HEK293 (cell line): ENCODE results near the gene PLEKHJ1.

Experiments used
- CTCF ChIA-PET: fragments of 350-600 bp; formaldehyde crosslinking; extraction: SDS; loops from one replicate; lab custom pipeline; 2021; ENCODE audit warnings: antibody characterized with exemption; lab: Yijun Ruan, JAX
- POLR2A ChIA-PET: fragments of 300-600 bp; formaldehyde crosslinking; extraction: SDS; loops from one replicate; lab custom pipeline; 2020; ENCODE audit warnings: antibody characterized with exemption, inconsistent platforms; lab: Yijun Ruan, JAX
- H3K27ac ChIP-seq: fragments of 200-500 bp; sonication (Bioruptor generic); 2 replicates; pipeline ENCODE4 v1.5.1; 2014; ENCODE audit warnings: low read depth, low read length, control low read depth, inconsistent platforms; ENCODE audit errors: extremely low read depth
- H3K36me3 ChIP-seq, 2 experiments: fragments of 200-500 bp in 1 of 2; sonication (Bioruptor generic) in 1 of 2; 1 replicate in 1 of 2; 2 replicates in 1 of 2; pipeline ENCODE4 v1.5.1; 2014 to 2017; ENCODE audit warnings: inconsistent platforms in 2 of 2, low read length in 2 of 2; ENCODE audit not compliant: control insufficient read depth in 2 of 2, insufficient read depth in 1 of 2
- H3K4me1 ChIP-seq: fragments of 200-500 bp; sonication (Bioruptor generic); 2 replicates; pipeline ENCODE4 v1.5.1; 2014; ENCODE audit warnings: mild to moderate bottlenecking, low read length, inconsistent platforms; ENCODE audit not compliant: control insufficient read depth, insufficient read depth
- H3K4me3 ChIP-seq: 2 replicates; pipeline ENCODE4 v1.5.1; 2011; ENCODE audit warnings: low read depth, mild to moderate bottlenecking, control low read depth, low read length, moderate library complexity
- H3K9me3 ChIP-seq: fragments of 200-500 bp; sonication (Bioruptor generic); 2 replicates; pipeline ENCODE4 v1.5.1; 2014; ENCODE audit warnings: low read depth, low read length, inconsistent platforms; ENCODE audit not compliant: control insufficient read depth, insufficient read depth
- GLIS2 ChIP-seq: fragments of 450-650 bp; formaldehyde crosslinking; IDR thresholded peaks from 2 replicates; pipeline ENCODE4 v1.5.1; 2016; ENCODE audit warnings: missing biosample characterization, missing genetic modification characterization
- KLF1 ChIP-seq: fragments of 450-650 bp; formaldehyde crosslinking; IDR thresholded peaks from 2 replicates; pipeline ENCODE4 v1.5.1; 2016; ENCODE audit warnings: missing biosample characterization, missing genetic modification characterization
- KLF8 ChIP-seq: fragments of 450-650 bp; formaldehyde crosslinking; IDR thresholded peaks from 2 replicates; pipeline ENCODE4 v1.5.1; 2016; ENCODE audit warnings: missing biosample characterization, missing genetic modification characterization
- RBAK ChIP-seq: fragments of 450-650 bp; formaldehyde crosslinking; IDR thresholded peaks from 2 replicates; pipeline ENCODE4 v1.5.1; 2016; ENCODE audit warnings: missing biosample characterization, missing genetic modification characterization
- YY1 ChIP-seq: fragments of 450-650 bp; formaldehyde crosslinking; IDR thresholded peaks from 2 replicates; pipeline ENCODE4 v1.5.1; 2018; ENCODE audit warnings: missing biosample characterization, missing genetic modification characterization
- ZBTB20 ChIP-seq: fragments of 450-650 bp; formaldehyde crosslinking; IDR thresholded peaks from 2 replicates; pipeline ENCODE4 v1.5.1; 2016; ENCODE audit warnings: missing biosample characterization, missing genetic modification characterization
- ZFP41 ChIP-seq: fragments of 450-650 bp; formaldehyde crosslinking; IDR thresholded peaks from 2 replicates; pipeline ENCODE4 v1.5.1; 2016; ENCODE audit warnings: missing biosample characterization, missing genetic modification characterization, borderline replicate concordance
- ZFP69B ChIP-seq: fragments of 450-650 bp; formaldehyde crosslinking; IDR thresholded peaks from 2 replicates; pipeline ENCODE4 v1.5.1; 2016; ENCODE audit warnings: missing biosample characterization, missing genetic modification characterization
- ZIC2 ChIP-seq: fragments of 450-650 bp; formaldehyde crosslinking; IDR thresholded peaks from 2 replicates; pipeline ENCODE4 v1.5.1; 2016; ENCODE audit warnings: missing biosample characterization, missing genetic modification characterization
- ZNF10 ChIP-seq: fragments of 450-650 bp; formaldehyde crosslinking; IDR thresholded peaks from 2 replicates; pipeline ENCODE4 v1.5.1; 2017; ENCODE audit warnings: missing biosample characterization, missing genetic modification characterization
- ZNF140 ChIP-seq: fragments of 450-650 bp; formaldehyde crosslinking; IDR thresholded peaks from 2 replicates; pipeline ENCODE4 v1.5.1; 2016; ENCODE audit warnings: missing biosample characterization, missing genetic modification characterization
- ZNF274 ChIP-seq, 2 experiments: fragments of 200-500 bp in 1 of 2; fragments of 450-650 bp in 1 of 2; sonication (Bioruptor generic) in 1 of 2; formaldehyde crosslinking in 1 of 2; IDR thresholded peaks; 2 replicates each; pipeline versions ENCODE4 v1.5.1 to v1.6.1; 2014 to 2016; ENCODE audit warnings: borderline replicate concordance in 1 of 2, inconsistent platforms in 1 of 2, low read length in 1 of 2, missing biosample characterization in 1 of 2, missing genetic modification characterization in 1 of 2
- ZNF561 ChIP-seq: fragments of 450-650 bp; IDR thresholded peaks from 2 replicates; pipeline ENCODE4 v1.5.1; 2018; ENCODE audit warnings: missing biosample characterization, missing genetic modification characterization, borderline replicate concordance
- ZSCAN30 ChIP-seq: fragments of 450-650 bp; IDR thresholded peaks from 2 replicates; pipeline ENCODE4 v1.5.1; 2018; ENCODE audit warnings: missing biosample characterization, mild to moderate bottlenecking, missing genetic modification characterization, moderate library complexity
- TF ChIP-seq, protein P1 (sequence below): fragments of 450-650 bp; formaldehyde crosslinking; IDR thresholded peaks from 2 replicates; pipeline ENCODE4 v1.5.1; 2016; ENCODE audit warnings: missing biosample characterization, missing genetic modification characterization
- TF ChIP-seq, protein P2 (sequence below): fragments of 450-650 bp; formaldehyde crosslinking; IDR thresholded peaks from 2 replicates; pipeline ENCODE4 v1.5.1; 2016; ENCODE audit warnings: missing biosample characterization, missing genetic modification characterization
- TF ChIP-seq, protein P3 (sequence below): fragments of 450-650 bp; formaldehyde crosslinking; IDR thresholded peaks from 2 replicates; pipeline ENCODE4 v1.5.1; 2017; ENCODE audit warnings: missing biosample characterization, missing genetic modification characterization
- TF ChIP-seq, protein P4 (sequence below): fragments of 450-650 bp; formaldehyde crosslinking; IDR thresholded peaks from 2 replicates; pipeline ENCODE4 v1.5.1; 2016; ENCODE audit warnings: missing biosample characterization, missing genetic modification characterization, borderline replicate concordance
- TF ChIP-seq, protein P5 (sequence below): fragments of 450-650 bp; formaldehyde crosslinking; IDR thresholded peaks from 2 replicates; pipeline ENCODE4 v1.5.1; 2016; ENCODE audit warnings: missing biosample characterization, missing genetic modification characterization

Gene PLEKHJ1

DNA sequence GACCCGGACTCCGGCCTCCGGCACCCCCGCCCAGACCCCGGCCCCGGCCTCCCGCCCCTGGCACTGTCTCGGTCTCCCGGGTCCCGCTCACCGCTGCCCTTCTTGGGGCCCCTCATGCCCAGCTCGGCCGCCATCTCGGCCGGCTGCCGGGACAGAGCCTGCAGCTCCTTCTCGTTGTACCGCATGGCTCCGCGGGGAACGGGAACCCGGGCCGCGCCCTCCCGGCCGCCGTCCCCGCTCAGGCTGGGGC is 140 bp downstream of the PLEKHJ1 start:
- Histone ChIP-seq H3K4me3 (peak overlapping the region; percentile 84), H3K27ac (peak overlapping the region; percentile 95; the same call in 1 of the 2 replicates), H3K4me1 (peaks cover 4% of the 10 kb centered on the region; the same call in 1 of the 2 replicates), H3K9me3 (no peaks in the 10 kb centered on the region), H3K36me3 (peaks cover 4 to 46% of the 10 kb centered on the region in 2 experiments; a peak in 2 of 3 replicates)
- ChIA-PET CTCF (interaction anchor here (0.5 to 1.7 kb wide), 16 partner anchors 9 to 1961 kb away, joined by 3 to 7 read pairs (median 4); no protein-coding TSS in a partner anchor), POLR2A (interaction anchor here (0.6 to 1.6 kb wide), 5 partner anchors 14 to 240 kb away, joined by 3 to 7 read pairs (median 4); partner anchors contain the start of genes AMH, GADD45B and TIMM13)
- peak; percentile 59; the same call in 1 of the 2 replicates for TF ChIP-seq ZNF561
- TF ChIP-seq, protein P1, sequence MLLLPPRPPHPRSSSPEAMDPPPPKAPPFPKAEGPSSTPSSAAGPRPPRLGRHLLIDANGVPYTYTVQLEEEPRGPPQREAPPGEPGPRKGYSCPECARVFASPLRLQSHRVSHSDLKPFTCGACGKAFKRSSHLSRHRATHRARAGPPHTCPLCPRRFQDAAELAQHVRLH, result no peak
- TF ChIP-seq ZNF10, result 0 out of 2 replicates have a peak, but pooled peaks have one; percentile 22
- TF ChIP-seq ZBTB20 (tag by site-specific recombination), result peak; percentile 80; the same call in 1 of the 2 replicates
- TF ChIP-seq, protein P2, sequence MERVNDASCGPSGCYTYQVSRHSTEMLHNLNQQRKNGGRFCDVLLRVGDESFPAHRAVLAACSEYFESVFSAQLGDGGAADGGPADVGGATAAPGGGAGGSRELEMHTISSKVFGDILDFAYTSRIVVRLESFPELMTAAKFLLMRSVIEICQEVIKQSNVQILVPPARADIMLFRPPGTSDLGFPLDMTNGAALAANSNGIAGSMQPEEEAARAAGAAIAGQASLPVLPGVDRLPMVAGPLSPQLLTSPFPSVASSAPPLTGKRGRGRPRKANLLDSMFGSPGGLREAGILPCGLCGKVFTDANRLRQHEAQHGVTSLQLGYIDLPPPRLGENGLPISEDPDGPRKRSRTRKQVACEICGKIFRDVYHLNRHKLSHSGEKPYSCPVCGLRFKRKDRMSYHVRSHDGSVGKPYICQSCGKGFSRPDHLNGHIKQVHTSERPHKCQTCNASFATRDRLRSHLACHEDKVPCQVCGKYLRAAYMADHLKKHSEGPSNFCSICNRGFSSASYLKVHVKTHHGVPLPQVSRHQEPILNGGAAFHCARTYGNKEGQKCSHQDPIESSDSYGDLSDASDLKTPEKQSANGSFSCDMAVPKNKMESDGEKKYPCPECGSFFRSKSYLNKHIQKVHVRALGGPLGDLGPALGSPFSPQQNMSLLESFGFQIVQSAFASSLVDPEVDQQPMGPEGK (tag by site-specific recombination), result 0 out of 2 replicates have a peak, but pooled peaks have one; percentile 25
- TF ChIP-seq ZSCAN30, result peak; percentile 86; the same call in 1 of the 2 replicates
- TF ChIP-seq, protein P3, sequence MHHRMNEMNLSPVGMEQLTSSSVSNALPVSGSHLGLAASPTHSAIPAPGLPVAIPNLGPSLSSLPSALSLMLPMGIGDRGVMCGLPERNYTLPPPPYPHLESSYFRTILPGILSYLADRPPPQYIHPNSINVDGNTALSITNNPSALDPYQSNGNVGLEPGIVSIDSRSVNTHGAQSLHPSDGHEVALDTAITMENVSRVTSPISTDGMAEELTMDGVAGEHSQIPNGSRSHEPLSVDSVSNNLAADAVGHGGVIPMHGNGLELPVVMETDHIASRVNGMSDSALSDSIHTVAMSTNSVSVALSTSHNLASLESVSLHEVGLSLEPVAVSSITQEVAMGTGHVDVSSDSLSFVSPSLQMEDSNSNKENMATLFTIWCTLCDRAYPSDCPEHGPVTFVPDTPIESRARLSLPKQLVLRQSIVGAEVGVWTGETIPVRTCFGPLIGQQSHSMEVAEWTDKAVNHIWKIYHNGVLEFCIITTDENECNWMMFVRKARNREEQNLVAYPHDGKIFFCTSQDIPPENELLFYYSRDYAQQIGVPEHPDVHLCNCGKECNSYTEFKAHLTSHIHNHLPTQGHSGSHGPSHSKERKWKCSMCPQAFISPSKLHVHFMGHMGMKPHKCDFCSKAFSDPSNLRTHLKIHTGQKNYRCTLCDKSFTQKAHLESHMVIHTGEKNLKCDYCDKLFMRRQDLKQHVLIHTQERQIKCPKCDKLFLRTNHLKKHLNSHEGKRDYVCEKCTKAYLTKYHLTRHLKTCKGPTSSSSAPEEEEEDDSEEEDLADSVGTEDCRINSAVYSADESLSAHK (tag by site-specific recombination), result no peak
- 0 out of 2 replicates have a peak, but pooled peaks have one; percentile 34 for TF ChIP-seq GLIS2 (tag by site-specific recombination)
- 0 out of 2 replicates have a peak, but pooled peaks have one; percentile 37 for TF ChIP-seq YY1 (tag by site-specific recombination)
- TF ChIP-seq, protein P4, sequence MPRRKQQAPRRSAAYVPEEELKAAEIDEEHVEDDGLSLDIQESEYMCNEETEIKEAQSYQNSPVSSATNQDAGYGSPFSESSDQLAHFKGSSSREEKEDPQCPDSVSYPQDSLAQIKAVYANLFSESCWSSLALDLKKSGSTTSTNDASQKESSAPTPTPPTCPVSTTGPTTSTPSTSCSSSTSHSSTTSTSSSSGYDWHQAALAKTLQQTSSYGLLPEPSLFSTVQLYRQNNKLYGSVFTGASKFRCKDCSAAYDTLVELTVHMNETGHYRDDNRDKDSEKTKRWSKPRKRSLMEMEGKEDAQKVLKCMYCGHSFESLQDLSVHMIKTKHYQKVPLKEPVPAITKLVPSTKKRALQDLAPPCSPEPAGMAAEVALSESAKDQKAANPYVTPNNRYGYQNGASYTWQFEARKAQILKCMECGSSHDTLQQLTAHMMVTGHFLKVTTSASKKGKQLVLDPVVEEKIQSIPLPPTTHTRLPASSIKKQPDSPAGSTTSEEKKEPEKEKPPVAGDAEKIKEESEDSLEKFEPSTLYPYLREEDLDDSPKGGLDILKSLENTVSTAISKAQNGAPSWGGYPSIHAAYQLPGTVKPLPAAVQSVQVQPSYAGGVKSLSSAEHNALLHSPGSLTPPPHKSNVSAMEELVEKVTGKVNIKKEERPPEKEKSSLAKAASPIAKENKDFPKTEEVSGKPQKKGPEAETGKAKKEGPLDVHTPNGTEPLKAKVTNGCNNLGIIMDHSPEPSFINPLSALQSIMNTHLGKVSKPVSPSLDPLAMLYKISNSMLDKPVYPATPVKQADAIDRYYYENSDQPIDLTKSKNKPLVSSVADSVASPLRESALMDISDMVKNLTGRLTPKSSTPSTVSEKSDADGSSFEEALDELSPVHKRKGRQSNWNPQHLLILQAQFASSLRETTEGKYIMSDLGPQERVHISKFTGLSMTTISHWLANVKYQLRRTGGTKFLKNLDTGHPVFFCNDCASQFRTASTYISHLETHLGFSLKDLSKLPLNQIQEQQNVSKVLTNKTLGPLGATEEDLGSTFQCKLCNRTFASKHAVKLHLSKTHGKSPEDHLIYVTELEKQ (tag by site-specific recombination), result no peak
- peak; percentile 61 for TF ChIP-seq KLF8

DNA sequence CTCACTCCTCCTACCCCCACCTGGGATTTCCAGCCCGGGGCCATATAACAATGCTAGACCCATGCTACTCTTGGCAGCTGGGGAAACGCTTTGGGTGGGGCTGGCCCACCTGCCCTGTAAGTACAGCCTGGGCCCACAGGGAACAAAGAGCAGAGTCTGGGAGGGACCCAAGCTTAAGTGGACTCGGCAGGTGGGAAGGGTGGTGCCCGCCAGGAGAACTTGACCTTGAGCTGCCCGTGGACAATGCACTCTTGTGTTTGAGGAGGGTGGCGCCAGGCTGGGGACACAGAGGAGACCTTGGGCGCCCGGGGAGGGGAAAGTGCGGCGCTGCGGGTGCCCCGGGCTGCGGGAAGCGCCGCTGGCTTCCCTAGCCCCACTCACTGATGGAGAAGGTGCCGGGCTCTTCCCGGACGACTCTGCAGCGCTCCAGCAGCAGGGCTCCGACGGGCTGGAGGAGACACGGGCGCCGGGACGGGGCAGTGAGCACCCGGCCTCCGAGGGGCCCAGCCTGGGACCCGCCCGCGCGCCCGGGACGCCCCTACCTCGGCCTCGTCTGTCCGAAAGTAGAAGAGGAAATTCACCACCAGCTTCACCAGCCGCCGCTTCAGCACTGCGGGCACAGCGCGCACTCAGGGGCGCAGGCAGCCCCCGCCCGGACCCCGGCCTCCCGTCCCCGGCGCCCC is 607 bp downstream of the PLEKHJ1 start:
- ChIA-PET POLR2A (interaction anchor here (0.6 to 1.6 kb wide), 5 partner anchors 14 to 240 kb away, joined by 3 to 7 read pairs (median 4); partner anchors contain the start of genes AMH, GADD45B and TIMM13), CTCF (interaction anchor here (0.5 to 2.4 kb wide), 19 partner anchors 9 to 1961 kb away, joined by 3 to 12 read pairs (median 4); no protein-coding TSS in a partner anchor)
- no peaks in the 10 kb centered on the region for H3K9me3 ChIP-seq
- H3K27ac ChIP-seq, result peak overlapping the region; percentile 95
- peaks cover 4% of the 10 kb centered on the region; the same call in 1 of the 2 replicates for H3K4me1 ChIP-seq
- H3K4me3 ChIP-seq, result peak overlapping the region; percentile 84
- H3K36me3 ChIP-seq, result peaks cover 4 to 46% of the 10 kb centered on the region in 2 experiments; a peak in 2 of 3 replicates
- TF ChIP-seq ZFP69B (tag by site-specific recombination) (peak; percentile 92), ZIC2 (tag by site-specific recombination) (peak; percentile 99), KLF1 (tag by site-specific recombination) (peak; percentile 97), RBAK (tag by site-specific recombination) (no peak), ZFP41 (tag by site-specific recombination) (no peak), ZNF140 (tag by site-specific recombination) (no peak), ZNF274 (IDR thresholded peaks at IDR 0.05; ENCODE audit: low read length) (no peak), ZNF274 (tag by site-specific recombination; IDR thresholded peaks at IDR 0.05; ENCODE audit: borderline replicate concordance) (no peak)
- TF ChIP-seq, protein P2 (tag by site-specific recombination), result peak; percentile 72; the same call in 1 of the 2 replicates
- TF ChIP-seq, protein P5, sequence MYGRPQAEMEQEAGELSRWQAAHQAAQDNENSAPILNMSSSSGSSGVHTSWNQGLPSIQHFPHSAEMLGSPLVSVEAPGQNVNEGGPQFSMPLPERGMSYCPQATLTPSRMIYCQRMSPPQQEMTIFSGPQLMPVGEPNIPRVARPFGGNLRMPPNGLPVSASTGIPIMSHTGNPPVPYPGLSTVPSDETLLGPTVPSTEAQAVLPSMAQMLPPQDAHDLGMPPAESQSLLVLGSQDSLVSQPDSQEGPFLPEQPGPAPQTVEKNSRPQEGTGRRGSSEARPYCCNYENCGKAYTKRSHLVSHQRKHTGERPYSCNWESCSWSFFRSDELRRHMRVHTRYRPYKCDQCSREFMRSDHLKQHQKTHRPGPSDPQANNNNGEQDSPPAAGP (tag by site-specific recombination), result 0 out of 2 replicates have a peak, but pooled peaks have one; percentile 52
